ENCODE data around the gene FOXC2.

FOXC2 gene

DNA sequence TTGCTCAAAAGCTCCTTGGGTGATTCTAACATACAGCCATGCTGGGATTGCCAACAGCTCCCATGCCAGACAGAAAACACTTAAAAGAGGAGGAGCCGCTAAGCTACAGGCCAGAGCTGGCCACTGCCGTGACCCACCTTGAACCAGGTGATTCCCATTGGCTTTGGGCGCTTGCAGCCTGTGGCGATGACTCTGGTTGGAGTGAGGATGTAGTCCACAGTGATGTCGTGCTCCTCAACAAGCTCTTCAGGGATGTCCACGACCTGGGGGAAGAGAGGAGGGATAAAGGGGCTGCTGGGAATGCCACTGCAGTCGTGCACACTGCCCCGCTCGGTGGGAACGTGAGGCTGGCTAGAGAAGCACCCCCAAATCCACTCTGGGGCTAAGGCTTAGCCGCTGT lies 25.1 kb upstream of the FOXC2 start:
- TF ChIP-seq, protein P1, sequence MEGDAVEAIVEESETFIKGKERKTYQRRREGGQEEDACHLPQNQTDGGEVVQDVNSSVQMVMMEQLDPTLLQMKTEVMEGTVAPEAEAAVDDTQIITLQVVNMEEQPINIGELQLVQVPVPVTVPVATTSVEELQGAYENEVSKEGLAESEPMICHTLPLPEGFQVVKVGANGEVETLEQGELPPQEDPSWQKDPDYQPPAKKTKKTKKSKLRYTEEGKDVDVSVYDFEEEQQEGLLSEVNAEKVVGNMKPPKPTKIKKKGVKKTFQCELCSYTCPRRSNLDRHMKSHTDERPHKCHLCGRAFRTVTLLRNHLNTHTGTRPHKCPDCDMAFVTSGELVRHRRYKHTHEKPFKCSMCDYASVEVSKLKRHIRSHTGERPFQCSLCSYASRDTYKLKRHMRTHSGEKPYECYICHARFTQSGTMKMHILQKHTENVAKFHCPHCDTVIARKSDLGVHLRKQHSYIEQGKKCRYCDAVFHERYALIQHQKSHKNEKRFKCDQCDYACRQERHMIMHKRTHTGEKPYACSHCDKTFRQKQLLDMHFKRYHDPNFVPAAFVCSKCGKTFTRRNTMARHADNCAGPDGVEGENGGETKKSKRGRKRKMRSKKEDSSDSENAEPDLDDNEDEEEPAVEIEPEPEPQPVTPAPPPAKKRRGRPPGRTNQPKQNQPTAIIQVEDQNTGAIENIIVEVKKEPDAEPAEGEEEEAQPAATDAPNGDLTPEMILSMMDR (IDR thresholded peaks at IDR 0.05; ENCODE audit: borderline replicate concordance, extremely low read depth, low read length, poor library complexity, severe bottlenecking), result no peak
- no peak for TF ChIP-seq EZH2 (IDR thresholded peaks at IDR 0.05; ENCODE audit: borderline replicate concordance, low read depth, low read length, severe bottlenecking)
- H3K4me2 ChIP-seq (ENCODE audit: insufficient read depth, low read length), result no peak overlapping the region
- H3K27me3 ChIP-seq (ENCODE audit: insufficient read depth, low read length, poor library complexity), result no peaks in the 10 kb centered on the region
- DNase-seq (no peak), ATAC-seq (ENCODE audit: insufficient read depth, low read depth) (no peak)
- H3K27ac ChIP-seq (ENCODE audit: low read length), result no peak overlapping the region
- H3K9ac ChIP-seq (ENCODE audit: low read depth, low read length), result no peak overlapping the region
- H3K79me2 ChIP-seq (ENCODE audit: insufficient read depth, low read length), result no peaks in the 10 kb centered on the region
- peaks cover 59% of the 10 kb centered on the region for H3K36me3 ChIP-seq (ENCODE audit: insufficient read depth, low read length)
- H4K20me1 ChIP-seq (ENCODE audit: insufficient read depth, low read length), result no peaks in the 10 kb centered on the region
- no peak overlapping the region for H2AFZ ChIP-seq (ENCODE audit: low read depth, low read length)
- no peaks in the 10 kb centered on the region for H3K9me3 ChIP-seq (ENCODE audit: insufficient read depth, low read length, severe bottlenecking)
- H3K4me3 ChIP-seq (ENCODE audit: low read depth in 1 of 2, low read length in 2 of 2), result no peak overlapping the region
- no peaks in the 10 kb centered on the region for H3K4me1 ChIP-seq (ENCODE audit: insufficient read depth, low read length)

DNA sequence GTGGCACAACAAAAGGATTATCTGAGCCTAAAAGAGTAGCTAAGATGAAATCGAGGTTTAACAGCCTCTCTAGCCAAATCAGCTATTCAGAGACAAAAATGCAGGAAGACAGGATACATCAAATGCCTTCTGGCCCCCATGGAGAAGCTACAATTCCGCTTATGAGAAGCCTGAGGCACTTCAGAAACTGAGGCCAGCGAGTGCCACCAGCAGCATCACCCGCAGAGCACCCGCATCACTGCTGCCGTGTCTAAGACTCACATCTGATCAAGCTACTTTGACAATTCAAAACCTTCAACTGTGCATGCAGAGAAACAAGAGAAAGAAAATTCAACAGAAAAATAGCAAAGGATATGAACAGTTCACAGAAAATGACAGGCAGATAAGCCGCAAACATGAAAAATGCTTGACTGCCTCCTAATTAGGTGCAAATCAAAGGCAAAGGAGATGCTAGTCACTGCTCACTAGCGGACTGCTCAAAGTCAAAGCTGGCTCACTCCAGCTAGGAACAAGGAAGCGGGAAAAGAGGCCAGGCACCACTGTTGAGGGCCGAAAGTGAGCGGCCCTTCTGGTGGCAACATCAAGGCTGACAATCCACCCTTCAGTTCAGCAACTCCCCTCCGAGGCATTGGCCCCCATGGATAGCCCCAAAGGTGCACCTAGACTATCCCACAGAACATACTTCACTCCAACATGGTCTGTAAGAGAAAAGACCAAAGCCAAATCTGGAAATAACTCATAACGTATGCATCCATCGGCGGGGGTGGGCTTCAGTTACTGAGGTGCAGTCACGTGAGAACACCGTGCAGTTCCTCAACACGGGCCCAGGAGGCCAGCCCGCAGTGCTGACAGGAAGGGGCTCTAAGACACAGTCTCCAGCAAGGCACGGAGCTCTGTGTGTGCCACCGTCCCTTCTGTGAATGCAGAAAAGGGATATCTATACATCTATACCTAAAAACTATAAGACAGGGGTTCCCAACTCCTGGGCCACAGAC lies 23.6 kb upstream of the FOXC2 start:
- Histone ChIP-seq H3K9me3 (ENCODE audit: insufficient read depth, low read length, severe bottlenecking) (no peaks in the 10 kb centered on the region), H3K4me2 (ENCODE audit: insufficient read depth, low read length) (no peak overlapping the region), H4K20me1 (ENCODE audit: insufficient read depth, low read length) (no peaks in the 10 kb centered on the region), H3K4me3 (ENCODE audit: low read depth in 1 of 2, low read length in 2 of 2) (no peak overlapping the region), H3K36me3 (ENCODE audit: insufficient read depth, low read length) (peaks cover 60% of the 10 kb centered on the region), H2AFZ (ENCODE audit: low read depth, low read length) (no peak overlapping the region), H3K27me3 (ENCODE audit: insufficient read depth, low read length, poor library complexity) (no peaks in the 10 kb centered on the region), H3K4me1 (ENCODE audit: insufficient read depth, low read length) (no peaks in the 10 kb centered on the region), H3K27ac (ENCODE audit: low read length) (no peak overlapping the region), H3K9ac (ENCODE audit: low read depth, low read length) (no peak overlapping the region), H3K79me2 (ENCODE audit: insufficient read depth, low read length) (no peaks in the 10 kb centered on the region)
- TF ChIP-seq, protein P1 (IDR thresholded peaks at IDR 0.05; ENCODE audit: borderline replicate concordance, extremely low read depth, low read length, poor library complexity, severe bottlenecking), result no peak
- no peak for TF ChIP-seq EZH2 (IDR thresholded peaks at IDR 0.05; ENCODE audit: borderline replicate concordance, low read depth, low read length, severe bottlenecking)
- DNase-seq (no peak), ATAC-seq (ENCODE audit: insufficient read depth, low read depth) (no peak)

DNA sequence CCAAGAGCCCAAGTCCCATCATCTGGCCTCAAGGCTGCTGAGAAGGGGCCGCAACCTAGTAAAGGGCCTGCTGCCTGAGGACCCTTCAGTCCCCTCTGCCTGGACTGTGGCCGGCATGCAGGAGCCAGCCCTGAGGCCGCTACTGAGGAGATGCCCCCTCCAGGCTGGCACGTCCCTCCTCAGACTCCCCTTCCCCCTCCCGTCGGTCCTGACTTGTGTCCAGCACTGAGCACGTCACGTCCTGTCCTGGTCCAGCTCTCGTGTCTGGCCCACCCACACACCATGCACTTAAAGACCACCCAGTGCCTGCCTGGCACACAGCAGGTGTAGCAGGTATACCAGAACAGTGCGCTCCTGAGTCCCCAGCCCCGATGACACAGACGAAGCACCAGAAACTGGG lies 21.1 kb upstream of the FOXC2 start:
- Histone ChIP-seq H4K20me1 (ENCODE audit: insufficient read depth, low read length) (no peaks in the 10 kb centered on the region), H3K9ac (ENCODE audit: low read depth, low read length) (no peak overlapping the region), H3K4me1 (ENCODE audit: insufficient read depth, low read length) (no peaks in the 10 kb centered on the region), H3K27me3 (ENCODE audit: insufficient read depth, low read length, poor library complexity) (no peaks in the 10 kb centered on the region), H3K79me2 (ENCODE audit: insufficient read depth, low read length) (no peaks in the 10 kb centered on the region), H3K27ac (ENCODE audit: low read length) (no peak overlapping the region), H3K4me3 (ENCODE audit: low read depth in 1 of 2, low read length in 2 of 2) (no peak overlapping the region), H3K4me2 (ENCODE audit: insufficient read depth, low read length) (no peak overlapping the region), H3K9me3 (ENCODE audit: insufficient read depth, low read length, severe bottlenecking) (no peaks in the 10 kb centered on the region), H3K36me3 (ENCODE audit: insufficient read depth, low read length) (peaks cover 53% of the 10 kb centered on the region), H2AFZ (ENCODE audit: low read depth, low read length) (no peak overlapping the region)
- ATAC-seq (ENCODE audit: insufficient read depth, low read depth), result no peak
- DNase-seq, result no peak
- TF ChIP-seq, protein P1 (IDR thresholded peaks at IDR 0.05; ENCODE audit: borderline replicate concordance, extremely low read depth, low read length, poor library complexity, severe bottlenecking), result no peak
